ENCODE measurements around the gene MLIP. TPM values are rescaled to one million over a fixed set of nuclear protein-coding genes. Genes with fewer than 3 reads are reported as not detected.

The MLIP gene
- total and polyA plus RNA-seq, 2 of the 13 experiments (the other 11 are each of a cell fraction or from before 2014, with no cell fraction given): 0.08 to 0.33 TPM

- TF ChIP-seq NONO (IDR thresholded peaks at IDR 0.05): no peak
- no peak for TF ChIP-seq NONO (CRISPR knock-in tag; conservative IDR thresholded peaks at IDR 0.05)
- no peak for TF ChIP-seq FOXJ3 (CRISPR knock-in tag; IDR thresholded peaks at IDR 0.05; ENCODE audit: borderline replicate concordance)
- no peak for TF ChIP-seq SETDB1 (CRISPR knock-in tag; IDR thresholded peaks at IDR 0.05; ENCODE audit: borderline replicate concordance)
- TF ChIP-seq THRA (CRISPR knock-in tag; IDR thresholded peaks at IDR 0.05; ENCODE audit: borderline replicate concordance): no peak
- TF ChIP-seq ZEB1 (IDR thresholded peaks at IDR 0.05; ENCODE audit: insufficient replicate concordance, low read depth): no peak
- no peak for TF ChIP-seq XRCC5 (optimal IDR thresholded peaks at IDR 0.05; ENCODE audit: low read length)
- no peak for TF ChIP-seq MTERF4 (CRISPR knock-in tag; IDR thresholded peaks at IDR 0.05)
- 0 out of 2 replicates have a peak, but pooled peaks have one; percentile 9 for TF ChIP-seq MAFF (IDR thresholded peaks at IDR 0.05; ENCODE audit: low read depth, low read length)
- TF ChIP-seq HNRNPUL1 (IDR thresholded peaks at IDR 0.05; ENCODE audit: low read depth, low read length): peak; percentile 65; the same call in 1 of the 2 replicates
- peak; percentile 66 for TF ChIP-seq PAXIP1 (CRISPR knock-in tag; conservative IDR thresholded peaks at IDR 0.05)
- TF ChIP-seq THYN1 (CRISPR knock-in tag; IDR thresholded peaks at IDR 0.05; ENCODE audit: borderline replicate concordance, low read depth): no peak
- no peak for TF ChIP-seq HCFC1 (IDR thresholded peaks at IDR 0.05; ENCODE audit: low read depth, low read length)
- TF ChIP-seq ETV5 (CRISPR knock-in tag; IDR thresholded peaks at IDR 0.05; ENCODE audit: borderline replicate concordance): peak; percentile 35; the same call in 1 of the 2 replicates
- TF ChIP-seq ZNF317 (CRISPR knock-in tag; IDR thresholded peaks at IDR 0.05): peak; percentile 35; the same call in 1 of the 2 replicates
- no peak for TF ChIP-seq KLF12 (CRISPR knock-in tag; IDR thresholded peaks at IDR 0.05; ENCODE audit: borderline replicate concordance)
- no peak for TF ChIP-seq NFKB2 (CRISPR knock-in tag; IDR thresholded peaks at IDR 0.05; ENCODE audit: borderline replicate concordance)
- TF ChIP-seq GATAD2A (CRISPR knock-in tag; IDR thresholded peaks at IDR 0.05): 0 out of 2 replicates have a peak, but pooled peaks have one; percentile 15
- TF ChIP-seq ZBTB43 (CRISPR knock-in tag; conservative IDR thresholded peaks at IDR 0.05): no peak
- no peak for TF ChIP-seq ZNF670 (CRISPR knock-in tag; IDR thresholded peaks at IDR 0.05; ENCODE audit: borderline replicate concordance)
- TF ChIP-seq SOX6 (IDR thresholded peaks at IDR 0.05): no peak
- TF ChIP-seq SOX6 (CRISPR knock-in tag; IDR thresholded peaks at IDR 0.05): peak; percentile 64
- TF ChIP-seq ZNF558 (CRISPR knock-in tag; IDR thresholded peaks at IDR 0.05; ENCODE audit: borderline replicate concordance): no peak
- no peak for TF ChIP-seq ATF1 (CRISPR knock-in tag; IDR thresholded peaks at IDR 0.05)
- TF ChIP-seq CBX1 (IDR thresholded peaks at IDR 0.05; ENCODE audit: low read depth): no peak
- no peak for TF ChIP-seq ZNF468 (CRISPR knock-in tag; IDR thresholded peaks at IDR 0.05)
Measured at GRCh38 chr6:54307439-54307910, 196.2 kb downstream of the MLIP start (continued).
